Tibial nerve (tissue), 4 donors: ENCODE results near the gene CDH12. TPM values are rescaled to one million over a fixed set of nuclear protein-coding genes. Genes with fewer than 3 reads are reported as not detected.
"Not testable (repeated sequence)": the region's sequence is repeated elsewhere in the genome, so short reads cannot be mapped to it uniquely, and the experiment has no call there.

ENCODE experiments used
- DNase-seq, 2 donors: peaks; one replicate each; pipeline ENCODE4 v3.0.0-alpha.2; 2019; ENCODE audit warnings: low spot score in 2 of 2
- H3K27ac ChIP-seq, 4 donors: fragments of 200-600 bp; sonication (generic) in 3 of 4; one replicate each; pipeline ENCODE4 v1.5.1; 2017 to 2019; ENCODE audit warnings: mild to moderate bottlenecking in 1 of 4
- H3K27me3 ChIP-seq, 2 donors: fragments of 200-600 bp; sonication (generic) in 1 of 2; one replicate each; pipeline versions ENCODE4 v1.5.1 to v1.6.0; 2017 to 2019
- H3K36me3 ChIP-seq, 3 donors: fragments of 200-600 bp; sonication (generic); one replicate each; pipeline ENCODE4 v1.5.1; 2018 to 2019
- H3K4me1 ChIP-seq, 4 donors: fragments of 200-600 bp; sonication (generic) in 3 of 4; one replicate each; pipeline ENCODE4 v1.5.1; 2017 to 2019
- H3K4me3 ChIP-seq, 4 donors: fragments of 200-600 bp; sonication (generic) in 3 of 4; one replicate each; pipeline ENCODE4 v1.5.1; 2017 to 2019; ENCODE audit warnings: mild to moderate bottlenecking in 1 of 4, moderate library complexity in 1 of 4
- H3K9me3 ChIP-seq, 4 donors: fragments of 200-600 bp; sonication (generic) in 3 of 4; one replicate each; pipeline ENCODE4 v1.5.1; 2017 to 2019
- EP300 ChIP-seq, 2 donors: sonication (generic); formaldehyde crosslinking; IDR thresholded peaks; one replicate each; pipeline ENCODE4 v1.6.1; 2017; ENCODE audit warnings: antibody characterized with exemption in 2 of 2, mild to moderate bottlenecking in 1 of 2
- POLR2A ChIP-seq, 2 donors: fragments of 450-650 bp; IDR thresholded peaks; one replicate each; pipeline ENCODE4 v1.6.1; 2017; ENCODE audit warnings: antibody characterized with exemption in 2 of 2, mild to moderate bottlenecking in 2 of 2, moderate library complexity in 2 of 2
- WGBS, 2 donors: methylation state at CpG; one replicate each; pipeline ENCODE4 v1.1.5; 2018; 5-methylcytosine and 5-hydroxymethylcytosine counted together
- total RNA-seq, 4 donors: library from RNA; depleted of rRNA; stranded (reverse); fragments of >200 nt; gene quantifications; one replicate each; pipeline ENCODE4 v1.1.0, GENCODE V29; 2016
- TF ChIP-seq, protein P1 (sequence below), 5 experiments: fragments of 200-600 bp in 3 of 5; fragments of 450-650 bp in 2 of 5; sonication (generic) in 3 of 5; IDR thresholded peaks; one replicate each; pipeline ENCODE4 v1.5.1; 2016 to 2019; ENCODE audit warnings: antibody characterized with exemption in 5 of 5, mild to moderate bottlenecking in 3 of 5, moderate library complexity in 2 of 5

Gene CDH12
- total RNA-seq, 4 donors from 2014 or later, result 0.30 TPM; not detected in 3

- Histone ChIP-seq H3K4me3 (no peak overlapping the region), H3K27ac (no peak overlapping the region), H3K9me3 (no peaks in the 10 kb centered on the region), H3K4me1 (no peaks in the 10 kb centered on the region), H3K36me3 (no peaks in the 10 kb centered on the region), H3K27me3 (no peaks in the 10 kb centered on the region)
- DNase-seq, result no peak
- TF ChIP-seq, protein P1, sequence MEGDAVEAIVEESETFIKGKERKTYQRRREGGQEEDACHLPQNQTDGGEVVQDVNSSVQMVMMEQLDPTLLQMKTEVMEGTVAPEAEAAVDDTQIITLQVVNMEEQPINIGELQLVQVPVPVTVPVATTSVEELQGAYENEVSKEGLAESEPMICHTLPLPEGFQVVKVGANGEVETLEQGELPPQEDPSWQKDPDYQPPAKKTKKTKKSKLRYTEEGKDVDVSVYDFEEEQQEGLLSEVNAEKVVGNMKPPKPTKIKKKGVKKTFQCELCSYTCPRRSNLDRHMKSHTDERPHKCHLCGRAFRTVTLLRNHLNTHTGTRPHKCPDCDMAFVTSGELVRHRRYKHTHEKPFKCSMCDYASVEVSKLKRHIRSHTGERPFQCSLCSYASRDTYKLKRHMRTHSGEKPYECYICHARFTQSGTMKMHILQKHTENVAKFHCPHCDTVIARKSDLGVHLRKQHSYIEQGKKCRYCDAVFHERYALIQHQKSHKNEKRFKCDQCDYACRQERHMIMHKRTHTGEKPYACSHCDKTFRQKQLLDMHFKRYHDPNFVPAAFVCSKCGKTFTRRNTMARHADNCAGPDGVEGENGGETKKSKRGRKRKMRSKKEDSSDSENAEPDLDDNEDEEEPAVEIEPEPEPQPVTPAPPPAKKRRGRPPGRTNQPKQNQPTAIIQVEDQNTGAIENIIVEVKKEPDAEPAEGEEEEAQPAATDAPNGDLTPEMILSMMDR (IDR thresholded peaks at IDR 0.05), result no peak
- 82 to 83% methylated on average over 6 of the region's 6 CpGs for WGBS, 2 donors
Measured at GRCh38 chr5:22776285-22776684, 76.9 kb downstream of the CDH12 start.

GRCh38 chr5:22774214-22774613 is 78.9 kb downstream of the CDH12 start:
- not testable (repeated sequence) for H3K27me3 ChIP-seq, DNase-seq, H3K4me3 ChIP-seq, H3K9me3 ChIP-seq, H3K27ac ChIP-seq, H3K4me1 ChIP-seq, H3K36me3 ChIP-seq
- 82 to 100% methylated on average over 1 of the region's 1 CpG for WGBS, 2 donors

DNA sequence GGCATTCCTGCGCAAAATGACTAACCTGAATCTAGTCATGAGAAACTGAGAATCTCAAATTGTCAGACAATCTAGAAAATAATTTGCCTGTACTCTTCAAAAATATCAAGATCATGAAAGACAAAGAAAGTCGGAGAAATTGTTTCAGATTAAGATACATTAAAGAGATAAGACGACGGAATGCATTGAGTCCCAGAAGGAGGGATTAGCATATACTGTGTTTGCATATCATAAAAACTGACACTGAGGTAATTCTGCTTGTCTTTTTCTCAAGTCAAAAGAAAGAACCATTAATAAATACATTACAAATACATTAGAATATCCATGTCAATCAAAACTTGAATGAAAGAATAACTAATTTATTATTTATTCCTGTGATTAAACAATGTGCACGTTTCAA is 88.4 kb downstream of the CDH12 start:
- WGBS, 2 donors, result 82 to 88% methylated on average over 5 of the region's 5 CpGs
- H3K4me3 ChIP-seq, result no peak overlapping the region
- H3K27ac ChIP-seq, result no peak overlapping the region
- no peak for DNase-seq
- H3K27me3 ChIP-seq, result no peaks in the 10 kb centered on the region
- no peak for TF ChIP-seq EP300 (IDR thresholded peaks at IDR 0.05)
- TF ChIP-seq, protein P1 (IDR thresholded peaks at IDR 0.05), result no peak
- TF ChIP-seq POLR2A (IDR thresholded peaks at IDR 0.05), result no peak
- no peaks in the 10 kb centered on the region for H3K4me1 ChIP-seq
- H3K9me3 ChIP-seq, result no peaks in the 10 kb centered on the region
- H3K36me3 ChIP-seq, result no peaks in the 10 kb centered on the region

- H3K27ac ChIP-seq, result no peak overlapping the region
- H3K9me3 ChIP-seq, result no peaks in the 10 kb centered on the region
- H3K4me3 ChIP-seq, result no peak overlapping the region
- no peak for TF ChIP-seq POLR2A (IDR thresholded peaks at IDR 0.05)
- no peak for TF ChIP-seq EP300 (IDR thresholded peaks at IDR 0.05)
- TF ChIP-seq, protein P1 (IDR thresholded peaks at IDR 0.05), result no peak
- no peaks in the 10 kb centered on the region for H3K4me1 ChIP-seq
- H3K36me3 ChIP-seq, result no peaks in the 10 kb centered on the region
- no peaks in the 10 kb centered on the region for H3K27me3 ChIP-seq
- 86% methylated on average over 4 of the region's 4 CpGs for WGBS, 2 donors
- no peak for DNase-seq
Measured at GRCh38 chr5:22757776-22758175, 95.4 kb downstream of the CDH12 start.

GRCh38 chr5:22754155-22754554 is 99.0 kb downstream of the CDH12 start:
- Histone ChIP-seq H3K4me3 (no peak overlapping the region), H3K27ac (no peak overlapping the region), H3K9me3 (no peaks in the 10 kb centered on the region), H3K27me3 (no peaks in the 10 kb centered on the region), H3K36me3 (no peaks in the 10 kb centered on the region), H3K4me1 (no peaks in the 10 kb centered on the region)
- 84 to 85% methylated on average over 3 of the region's 3 CpGs for WGBS, 2 donors
- DNase-seq, result no peak
- TF ChIP-seq, protein P1 (IDR thresholded peaks at IDR 0.05), result no peak
- TF ChIP-seq EP300 (IDR thresholded peaks at IDR 0.05) (no peak), POLR2A (IDR thresholded peaks at IDR 0.05) (no peak)

DNA sequence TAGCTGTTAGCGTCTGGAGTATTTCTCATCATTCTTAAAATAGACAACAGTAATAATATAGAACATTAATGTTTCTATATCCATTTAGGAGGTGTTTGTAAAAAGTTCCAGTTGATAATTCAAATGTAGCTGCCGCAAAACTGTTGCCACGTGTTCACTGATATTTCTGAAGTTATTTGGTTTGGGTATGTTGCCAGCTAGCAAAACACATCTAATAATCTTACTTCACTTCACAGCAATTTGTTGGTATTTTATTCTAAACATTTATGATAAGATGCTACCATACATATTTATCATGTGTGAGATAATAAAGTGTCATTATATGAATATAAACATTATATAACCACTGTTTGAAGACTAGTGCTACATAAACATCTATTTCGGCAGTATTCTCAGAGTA is 101.6 kb downstream of the CDH12 start:
- Histone ChIP-seq H3K9me3 (no peaks in the 10 kb centered on the region), H3K27me3 (no peaks in the 10 kb centered on the region), H3K36me3 (no peaks in the 10 kb centered on the region), H3K27ac (no peak overlapping the region), H3K4me1 (no peaks in the 10 kb centered on the region), H3K4me3 (no peak overlapping the region)
- DNase-seq, result no peak
- WGBS, 2 donors, result 65 to 67% methylated on average over 4 of the region's 4 CpGs
- TF ChIP-seq, protein P1 (IDR thresholded peaks at IDR 0.05), result no peak
- TF ChIP-seq POLR2A (IDR thresholded peaks at IDR 0.05) (no peak), EP300 (IDR thresholded peaks at IDR 0.05) (no peak)
